HG03064 (cell line): Measurements from ENCODE around the gene INO80B.
"Not testable (repeated sequence)": the region's sequence is repeated elsewhere in the genome, so short reads cannot be mapped to it uniquely, and the experiment has no call there.

ENCODE experiments used
- ATAC-seq: cut with Tn5 transposase; IDR thresholded peaks from one replicate; pipeline ENCODE4 v1.9.1; 2021; ENCODE audit warnings: low read depth; ENCODE audit not compliant: unreplicated experiment

INO80B gene

DNA sequence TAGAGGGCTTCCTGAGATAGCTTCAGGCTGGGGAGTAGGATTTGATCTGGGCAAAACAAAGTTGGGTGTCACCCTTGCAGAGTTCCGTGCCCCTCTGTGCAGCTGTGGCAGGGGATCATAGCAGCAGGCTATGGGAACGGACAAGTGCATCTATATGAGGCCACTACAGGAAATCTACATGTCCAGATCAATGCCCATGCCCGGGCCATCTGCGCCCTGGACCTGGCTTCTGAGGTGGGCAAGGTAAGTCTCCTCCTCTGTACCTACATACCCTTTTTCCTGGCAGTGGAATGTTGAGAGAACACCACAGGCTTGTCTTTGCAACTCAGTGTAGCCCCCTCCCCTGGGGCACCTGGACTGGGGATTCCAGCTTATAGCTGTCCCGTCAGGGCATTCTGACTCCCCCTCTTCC is 29.9 kb upstream of the INO80B start:
- ATAC-seq = no peak

DNA sequence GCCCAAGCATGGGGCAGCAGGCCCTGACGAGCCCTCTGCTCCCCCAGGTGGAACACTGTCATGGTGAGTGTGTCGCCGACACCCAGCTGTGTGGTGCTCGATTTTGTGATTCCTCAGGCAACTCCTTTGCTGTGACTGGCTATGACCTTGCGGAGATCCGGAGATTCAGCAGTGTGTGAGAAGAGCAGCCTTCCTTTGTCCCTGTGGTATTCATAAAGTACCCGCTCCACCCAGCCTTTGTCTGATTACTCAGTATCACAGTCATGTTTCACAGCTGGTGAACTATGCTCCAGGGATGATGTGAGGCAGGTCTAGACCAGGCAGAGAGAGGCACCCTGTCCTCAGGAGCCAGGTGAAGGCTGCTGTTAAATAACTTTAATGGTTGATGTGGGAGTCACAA is 29.4 kb upstream of the INO80B start:
- ATAC-seq = no peak

- no peak for ATAC-seq
These were observed 28.6 kb upstream of the INO80B start for GRCh38 chr2:74426181-74426758.

DNA sequence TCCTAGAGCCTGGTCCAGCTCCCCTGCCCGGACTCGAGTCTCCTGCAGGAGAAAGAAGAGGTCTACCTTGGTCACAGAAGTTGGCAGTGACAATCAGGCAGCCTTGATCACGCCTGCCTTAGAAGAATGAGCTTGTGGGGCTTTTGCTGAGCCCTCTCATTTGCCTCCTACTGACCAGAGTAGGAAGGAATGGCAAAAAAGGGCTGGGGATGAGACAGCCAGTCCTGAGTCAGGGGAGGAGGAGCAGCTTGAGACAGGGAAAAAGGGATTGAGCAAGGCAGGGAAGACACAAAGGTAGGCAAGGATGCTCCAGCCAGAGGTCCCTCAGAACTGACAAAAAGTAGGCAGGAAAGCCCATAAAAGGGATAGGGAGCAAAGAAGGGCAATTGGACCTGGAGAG is 27.3 kb upstream of the INO80B start:
- ATAC-seq = no peak

GRCh38 chr2:74428675-74429074 is 26.2 kb upstream of the INO80B start:
- ATAC-seq = no peak

DNA sequence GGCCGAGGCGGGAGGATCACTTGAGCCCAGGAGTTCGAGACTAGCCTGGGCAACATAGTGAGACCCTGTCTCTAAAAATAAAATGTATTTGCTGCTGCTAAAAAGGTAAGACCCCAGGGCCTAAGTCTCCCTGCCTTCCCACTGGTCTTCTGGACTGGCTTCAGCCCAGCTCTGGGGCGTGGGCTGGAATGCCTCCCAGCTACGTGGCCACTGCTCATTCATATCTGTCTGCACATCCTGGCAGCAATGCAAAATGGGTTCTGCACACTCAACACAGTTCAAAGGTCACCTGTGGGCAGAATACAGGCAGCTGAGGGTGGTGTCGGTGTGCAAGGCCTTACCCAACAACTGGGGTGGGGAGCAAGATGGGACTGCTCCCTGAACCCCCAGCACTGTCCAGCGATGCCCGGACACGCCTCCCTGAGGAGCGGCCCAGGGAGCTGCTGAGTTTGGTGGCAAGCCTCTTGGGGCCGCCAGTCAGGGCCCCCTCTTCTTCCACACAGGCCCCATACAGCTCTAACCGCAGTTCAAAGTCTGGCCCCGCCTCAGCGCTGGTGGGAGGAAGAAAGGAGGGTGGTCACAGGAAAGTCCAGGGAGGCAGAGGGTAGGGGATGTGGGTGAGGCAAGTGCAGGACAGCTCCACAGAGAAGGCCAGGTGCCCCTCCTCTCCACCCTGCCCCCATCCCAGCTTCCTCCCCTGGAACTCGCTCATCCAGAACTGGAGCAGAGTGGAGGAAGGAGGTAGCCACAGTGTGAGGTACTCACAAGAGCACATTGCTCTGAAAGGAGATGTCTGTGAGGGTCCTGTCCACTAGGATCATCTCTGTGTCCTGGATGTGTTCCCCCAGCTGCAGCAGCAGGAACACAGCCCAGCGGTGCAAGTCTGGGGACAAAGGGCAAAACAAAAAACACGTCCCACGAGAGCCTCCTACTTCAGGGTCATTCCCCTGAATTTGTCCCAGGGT is 25.1 kb upstream of the INO80B start:
- ATAC-seq = no peak

- ATAC-seq = no peak
These were observed 24.4 kb upstream of the INO80B start for GRCh38 chr2:74430502-74430901.

- no peak for ATAC-seq
These were observed 18.6 kb upstream of the INO80B start for GRCh38 chr2:74436111-74436805.

DNA sequence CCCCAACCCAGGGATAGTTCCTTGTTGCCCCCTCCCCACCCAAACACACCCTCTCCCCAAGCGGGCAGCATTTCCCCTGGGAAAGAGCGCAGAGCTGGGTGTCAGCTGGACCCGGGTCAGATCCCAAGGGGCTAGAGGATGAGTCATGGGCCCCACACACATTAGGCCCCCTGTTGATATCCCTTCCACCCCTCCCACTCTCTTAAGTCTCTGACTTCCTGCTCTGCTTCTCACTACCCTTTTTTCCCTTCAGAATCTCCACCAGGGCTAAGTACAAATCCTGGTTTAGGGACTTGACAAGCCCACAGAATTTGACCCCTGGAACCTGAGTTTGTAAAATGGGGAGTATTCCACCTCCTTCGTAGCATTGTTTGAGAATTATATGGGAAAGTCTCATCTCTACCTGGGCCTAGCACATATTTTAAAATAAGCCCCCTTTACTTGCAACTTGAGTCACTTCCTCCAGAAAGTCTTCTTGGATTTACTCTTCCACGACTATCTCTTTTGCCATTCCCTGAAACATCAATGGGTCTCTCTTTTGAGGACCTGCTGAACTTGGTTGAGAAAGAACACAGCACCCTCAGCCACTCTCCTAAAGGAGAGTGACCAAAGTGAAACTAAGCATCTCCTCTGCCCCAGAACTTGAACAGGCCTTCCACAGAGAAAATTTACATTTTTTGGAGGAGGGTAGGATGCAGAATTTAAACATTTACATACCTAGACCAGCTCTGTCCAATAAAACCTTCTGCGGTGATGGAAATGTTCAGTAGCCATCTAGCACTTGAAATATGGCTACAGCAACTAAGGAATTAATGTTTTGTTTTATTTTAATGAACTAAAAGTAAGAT is 17.8 kb upstream of the INO80B start:
- ATAC-seq = no peak

- no peak for ATAC-seq
These were observed 16.6 kb upstream of the INO80B start for GRCh38 chr2:74438248-74438647.

GRCh38 chr2:74439373-74439772 is 15.5 kb upstream of the INO80B start:
- ATAC-seq = no peak

DNA sequence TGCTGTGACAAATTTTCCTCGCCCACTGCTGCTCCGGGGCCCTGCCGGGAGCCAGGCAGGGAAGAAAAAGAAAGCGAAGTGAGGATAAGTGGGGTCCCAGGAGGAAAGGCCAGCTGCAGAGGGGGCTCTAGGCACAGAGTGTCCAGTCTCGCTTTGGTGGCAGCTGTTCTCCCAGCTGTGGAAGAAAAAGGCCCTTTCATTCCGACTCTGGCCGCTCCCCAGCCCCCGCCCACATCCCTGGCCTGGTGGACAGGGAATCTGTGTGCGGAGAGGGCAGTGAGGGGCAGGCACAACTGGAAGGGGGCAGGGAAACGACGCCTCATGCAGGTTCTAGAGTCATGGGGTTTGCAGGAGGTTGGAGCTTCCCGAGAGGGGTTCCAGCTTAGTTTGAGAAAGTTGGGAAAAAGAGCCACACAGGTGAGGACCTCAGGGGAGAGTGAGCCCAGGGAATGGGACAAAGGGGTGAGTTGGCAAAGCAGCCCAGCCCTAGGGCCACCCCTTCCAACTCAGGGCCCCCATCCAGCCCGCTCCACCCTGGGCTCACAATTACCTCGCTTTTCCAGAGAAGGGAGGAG is 15.0 kb upstream of the INO80B start:
- no peak for ATAC-seq

GRCh38 chr2:74440378-74441169 is 14.3 kb upstream of the INO80B start:
- ATAC-seq = peak; percentile 79

DNA sequence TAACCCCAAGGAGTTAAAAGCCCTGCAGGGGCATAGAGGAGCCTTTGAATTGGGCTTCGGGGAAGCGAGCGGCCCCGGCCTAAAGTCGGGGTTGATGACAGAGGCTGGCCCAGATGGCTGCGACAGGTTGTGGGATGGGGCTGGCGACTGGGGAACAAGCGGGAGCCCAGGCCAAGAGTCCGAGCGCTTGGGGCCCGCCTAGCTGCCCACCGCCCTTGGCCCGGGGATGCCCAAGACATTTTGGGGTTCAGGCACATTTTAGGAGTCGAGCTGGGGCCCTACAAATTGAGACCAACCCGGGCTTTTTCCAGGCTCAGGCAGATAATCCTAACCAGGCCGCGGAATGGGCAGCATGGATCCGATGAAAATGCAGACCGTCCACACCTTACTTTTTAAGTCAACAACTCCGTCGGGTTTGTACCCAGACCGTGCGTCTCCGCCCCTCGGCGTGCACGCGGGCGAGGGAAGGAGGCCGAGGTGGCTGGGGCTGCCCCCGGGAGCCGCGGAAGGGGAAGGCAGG is 13.7 kb upstream of the INO80B start:
- ATAC-seq = no peak

GRCh38 chr2:74441690-74442482 is 13.0 kb upstream of the INO80B start, which contains the start of gene RTKN:
Gene RTKN, minus strand, starts transcription at chr2:74441937. Its CDS starts 121 bp downstream, at chr2:74441816.
- no peak for ATAC-seq

DNA sequence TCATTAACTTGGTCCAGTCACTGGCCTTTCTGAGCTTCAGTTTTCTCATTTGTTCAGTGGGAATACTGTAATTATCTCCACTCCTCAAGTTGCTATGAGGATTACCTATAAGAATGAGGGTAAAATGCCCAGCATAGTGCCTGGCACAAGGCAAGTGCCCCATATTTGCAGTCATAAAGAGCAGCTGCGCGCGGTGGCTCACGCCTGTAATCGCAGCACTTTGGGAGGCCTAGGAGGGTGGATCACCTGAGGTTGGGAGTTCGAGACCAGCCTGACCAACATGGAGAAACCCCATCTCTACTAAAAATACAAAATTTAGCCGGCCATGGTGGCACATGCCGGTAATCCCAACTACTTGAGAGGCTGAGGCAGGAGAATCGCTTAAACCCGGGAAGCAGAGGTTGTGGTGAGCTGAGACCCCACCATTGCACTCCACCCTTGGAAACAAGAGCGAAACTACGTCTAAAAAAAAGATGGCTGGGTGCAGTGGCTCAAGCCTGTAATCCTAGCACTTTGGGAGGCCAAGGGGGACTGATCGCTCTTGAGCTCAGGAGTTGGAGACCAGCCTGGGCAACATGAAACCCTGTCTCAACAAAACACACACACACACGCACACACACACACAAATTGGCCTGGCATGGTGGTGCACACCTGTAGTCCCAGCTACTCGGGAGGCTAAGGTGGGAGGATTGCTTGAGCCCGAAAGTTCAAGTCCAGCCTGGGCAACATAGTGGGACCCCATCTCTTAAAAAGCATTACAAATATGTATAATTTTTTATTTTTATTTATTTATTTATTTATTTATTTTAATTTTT is 12.2 kb upstream of the INO80B start:
- ATAC-seq = not testable (repeated sequence)

DNA sequence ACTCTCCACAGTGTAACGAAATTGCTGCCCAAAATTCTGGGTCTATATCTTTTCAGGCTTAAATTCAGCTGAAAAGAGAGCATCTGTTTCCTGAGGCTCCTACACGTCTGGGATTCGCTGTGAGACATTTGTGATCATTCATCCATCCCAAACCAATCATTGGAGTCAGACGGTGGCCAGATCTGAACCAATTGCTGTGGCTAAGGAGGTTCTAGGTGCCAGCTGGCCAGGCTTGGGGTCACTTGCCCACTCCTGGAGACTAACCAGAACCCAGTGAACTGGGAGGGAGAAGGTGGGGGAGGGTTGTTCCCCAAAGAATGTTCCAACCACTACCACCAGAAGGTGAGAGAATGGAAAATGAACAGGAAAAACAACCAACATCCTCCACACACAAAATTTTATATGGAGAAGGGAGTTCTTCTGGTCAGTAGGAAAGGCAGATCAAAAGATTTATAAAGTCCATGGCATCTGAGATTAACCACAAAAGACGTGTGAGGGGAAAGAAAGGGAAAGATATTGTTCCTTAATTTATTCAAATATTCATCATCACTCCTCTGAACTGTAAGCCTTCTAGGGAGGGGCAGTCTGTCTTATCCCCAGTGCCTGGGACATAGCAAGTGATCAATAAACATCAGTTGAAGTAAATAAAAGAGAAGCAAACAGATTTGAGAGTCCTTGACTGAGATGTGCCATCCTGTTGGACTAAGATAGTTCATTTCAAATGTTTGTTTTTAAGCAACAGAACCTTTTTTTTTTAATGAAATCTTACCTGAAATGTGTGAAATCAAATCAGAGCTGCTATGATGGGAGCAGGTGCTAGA is 10.2 kb upstream of the INO80B start:
- no peak for ATAC-seq
